HG03354 (cell line): ENCODE results near the gene AGBL4.

Experiments
- ATAC-seq: cut with Tn5 transposase; IDR thresholded peaks from one replicate; pipeline ENCODE4 v1.9.1; 2021; ENCODE audit warnings: mild to moderate bottlenecking; ENCODE audit not compliant: unreplicated experiment, poor library complexity, severe bottlenecking

The AGBL4 gene

DNA sequence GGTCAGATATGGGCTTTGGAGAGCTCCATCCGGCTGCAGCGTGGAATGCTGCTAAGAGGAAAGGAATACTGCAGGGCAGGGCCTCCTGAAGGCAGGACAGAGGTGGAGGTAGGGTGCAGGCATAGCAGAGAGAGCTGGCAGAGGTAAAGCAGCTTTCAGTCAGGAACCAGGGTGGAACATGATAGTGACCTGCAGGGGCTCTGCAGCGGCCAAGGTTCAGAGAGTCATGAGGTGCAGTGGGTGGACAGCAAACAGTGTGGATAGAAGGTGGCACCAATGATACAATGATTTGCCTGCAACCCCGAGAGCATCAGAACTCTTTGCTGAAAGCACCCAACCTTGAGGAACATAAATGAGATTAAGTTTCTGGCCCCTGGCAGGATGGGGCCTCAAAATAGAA lies 1366.3 kb downstream of the AGBL4 start:
- ATAC-seq, result no peak

DNA sequence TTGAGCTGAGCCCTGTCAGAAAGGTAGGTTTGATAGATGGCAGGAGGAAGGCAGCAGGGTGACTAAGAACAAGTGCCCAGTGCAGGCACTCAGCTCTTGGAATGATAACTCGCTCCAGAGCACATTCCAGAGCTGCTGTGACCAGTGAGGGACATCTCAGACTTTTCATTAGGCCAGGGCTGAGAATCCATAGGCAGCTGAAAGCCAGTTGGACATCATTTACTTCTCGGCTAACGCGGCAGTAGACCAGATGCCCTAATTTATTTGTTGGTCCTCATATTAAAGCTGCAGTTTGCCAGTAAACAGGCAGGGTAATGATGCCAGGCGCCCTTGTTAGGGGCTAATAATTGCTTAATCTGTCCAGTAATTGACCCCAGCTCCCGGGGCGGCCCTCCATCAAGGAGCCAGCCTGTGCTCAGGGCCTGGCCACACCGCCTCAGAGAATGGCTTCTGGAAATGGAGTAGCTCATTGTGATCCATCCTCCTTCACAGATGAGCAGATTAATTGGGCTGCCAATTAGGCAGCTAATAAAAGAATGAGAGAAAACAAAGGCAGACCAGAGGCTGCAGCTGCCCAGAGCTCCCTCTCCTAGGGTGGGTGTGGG lies 1369.0 kb downstream of the AGBL4 start:
- ATAC-seq, result no peak

DNA sequence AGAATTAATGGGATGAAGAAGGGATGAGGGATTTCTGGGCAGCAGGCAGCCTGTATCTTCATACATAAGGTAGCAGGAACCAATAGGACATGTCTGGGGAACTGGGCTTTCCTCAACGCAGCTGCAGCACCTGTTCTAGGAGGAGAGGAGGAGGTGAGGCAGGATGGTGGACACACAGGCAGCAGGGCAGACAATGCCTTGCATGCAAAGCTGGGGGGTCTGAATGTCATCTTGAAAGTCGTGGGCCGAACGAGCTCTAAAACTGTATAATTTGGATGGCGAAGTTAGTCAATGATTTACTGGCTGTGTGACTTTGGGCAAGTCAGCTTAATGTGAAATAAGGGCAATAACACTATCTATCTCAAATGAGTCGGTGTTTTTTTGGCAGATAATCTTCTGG lies 1371.4 kb downstream of the AGBL4 start:
- no peak for ATAC-seq

DNA sequence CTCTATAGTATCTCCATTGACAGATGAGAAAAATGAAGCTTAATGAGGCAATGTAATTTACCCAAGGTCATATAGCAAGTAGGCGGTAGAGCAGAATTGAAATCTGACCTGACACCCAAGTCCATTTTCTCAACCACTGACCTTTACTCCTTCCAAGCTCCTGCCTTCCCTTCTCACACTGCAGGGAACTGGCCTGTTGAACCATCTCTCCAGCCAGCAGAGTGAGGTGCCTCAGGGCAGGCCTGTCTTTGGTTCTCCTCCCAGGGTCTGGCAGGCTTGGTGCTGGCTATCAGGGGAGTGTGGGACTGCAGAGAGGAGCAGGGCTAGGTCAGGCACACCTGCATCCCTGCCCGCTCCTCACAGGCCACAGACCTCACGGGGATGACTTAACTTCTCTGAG lies 1373.9 kb downstream of the AGBL4 start:
- ATAC-seq, result no peak

DNA sequence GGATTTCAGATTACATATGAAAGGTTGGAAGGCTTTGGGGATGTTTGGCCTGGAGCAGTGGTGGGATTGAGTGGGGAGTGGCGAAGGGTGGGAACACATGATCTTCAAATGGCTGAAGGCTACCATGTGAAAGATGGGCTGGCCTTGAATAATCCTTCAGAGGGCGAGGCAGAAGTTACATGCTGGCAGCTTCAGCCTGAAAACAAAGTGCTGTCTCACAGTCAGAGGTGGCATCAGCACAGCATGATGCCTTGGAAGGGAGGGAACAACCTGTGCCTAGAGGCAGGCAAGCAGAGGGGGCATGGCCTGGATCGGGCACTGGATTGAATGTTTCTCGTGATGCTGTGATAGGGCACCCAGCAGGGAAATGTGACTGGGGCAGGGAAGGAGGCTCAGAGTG lies 1377.9 kb downstream of the AGBL4 start:
- ATAC-seq, result no peak

DNA sequence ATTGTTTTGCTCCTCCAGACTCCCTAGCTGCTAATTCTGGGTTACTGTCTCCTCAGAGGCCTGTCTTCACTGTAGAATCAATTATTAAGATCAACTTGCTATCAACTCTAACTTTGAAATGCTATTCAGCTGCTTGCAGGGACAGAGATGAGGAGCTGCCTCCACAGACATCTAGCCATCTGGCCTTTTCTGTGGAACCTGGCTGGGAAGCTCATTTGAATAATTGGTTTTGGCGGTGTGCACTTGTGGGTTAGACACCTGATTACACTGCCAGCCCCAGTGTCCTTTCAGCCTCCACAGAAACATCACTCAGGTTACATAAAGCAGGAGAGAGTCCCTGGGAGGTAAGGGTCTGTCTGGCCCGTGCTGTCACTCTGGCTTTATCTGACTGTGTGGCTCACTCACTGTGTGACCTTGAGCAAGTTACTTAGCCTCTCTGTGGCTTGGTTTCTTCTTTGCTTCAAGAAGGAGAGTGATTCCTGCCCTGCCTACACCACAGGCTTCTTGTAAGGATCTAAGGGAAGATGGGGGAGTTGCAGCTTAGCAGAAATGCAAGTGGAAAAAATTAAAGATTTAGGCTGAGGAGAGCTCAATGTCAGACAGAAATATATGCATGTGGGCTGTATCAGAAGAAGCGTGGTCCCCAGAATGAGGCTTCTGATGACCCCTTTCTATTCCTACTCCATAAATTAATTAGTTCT lies 1378.7 kb downstream of the AGBL4 start:
- no peak for ATAC-seq

DNA sequence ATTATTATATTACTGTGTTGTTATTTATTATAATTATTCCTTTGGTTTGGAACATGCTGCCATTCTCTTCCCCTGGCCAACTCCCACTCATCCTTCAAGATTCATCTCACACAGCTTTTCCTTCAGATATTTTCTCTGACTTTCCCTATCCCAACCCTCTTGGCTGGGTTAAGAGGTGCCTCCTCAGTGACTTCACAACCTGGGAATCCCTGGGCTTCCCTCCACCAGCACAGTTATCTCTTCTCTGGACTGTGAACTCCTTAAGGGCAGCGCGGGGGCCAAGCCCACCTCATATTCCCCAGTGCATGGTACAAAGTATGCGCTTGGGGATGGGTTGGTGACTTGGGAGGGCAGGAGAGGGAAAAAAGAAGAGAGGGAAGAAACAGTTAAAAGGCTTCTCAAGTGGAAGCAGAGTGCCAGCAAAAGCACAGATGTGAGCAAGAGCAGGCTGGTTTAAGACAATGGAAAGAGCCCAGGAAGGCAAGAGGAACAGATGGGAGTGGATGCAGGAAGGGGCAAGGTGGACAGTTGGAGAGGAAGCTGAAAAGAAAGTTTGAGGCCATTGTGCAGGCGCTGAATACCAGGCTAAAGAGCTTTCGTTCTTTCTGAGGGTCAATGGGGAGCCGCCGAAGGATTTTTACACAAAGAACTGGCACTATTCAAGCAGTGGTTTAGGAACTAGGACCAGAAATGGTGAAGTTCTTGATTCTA lies 1379.4 kb downstream of the AGBL4 start:
- ATAC-seq, result no peak

DNA sequence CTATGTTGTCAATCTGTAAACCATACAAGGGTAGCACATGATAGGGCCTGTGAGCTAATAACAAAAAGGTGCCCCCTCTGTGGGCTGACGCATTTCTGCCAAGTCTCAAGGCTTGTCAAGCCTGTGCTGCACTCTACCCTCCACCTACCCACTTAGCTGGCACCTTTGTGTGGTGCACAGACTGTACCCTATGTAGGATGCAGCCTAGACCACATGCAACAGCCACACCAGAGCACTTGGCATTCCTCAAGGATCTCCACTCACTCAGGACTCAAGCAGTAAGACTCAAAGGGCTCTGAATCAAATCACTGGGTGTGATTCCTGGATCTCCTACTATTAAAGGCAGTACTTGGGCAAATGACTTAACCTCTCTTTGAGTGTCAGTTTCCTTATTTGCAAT lies 1380.6 kb downstream of the AGBL4 start:
- ATAC-seq, result no peak

DNA sequence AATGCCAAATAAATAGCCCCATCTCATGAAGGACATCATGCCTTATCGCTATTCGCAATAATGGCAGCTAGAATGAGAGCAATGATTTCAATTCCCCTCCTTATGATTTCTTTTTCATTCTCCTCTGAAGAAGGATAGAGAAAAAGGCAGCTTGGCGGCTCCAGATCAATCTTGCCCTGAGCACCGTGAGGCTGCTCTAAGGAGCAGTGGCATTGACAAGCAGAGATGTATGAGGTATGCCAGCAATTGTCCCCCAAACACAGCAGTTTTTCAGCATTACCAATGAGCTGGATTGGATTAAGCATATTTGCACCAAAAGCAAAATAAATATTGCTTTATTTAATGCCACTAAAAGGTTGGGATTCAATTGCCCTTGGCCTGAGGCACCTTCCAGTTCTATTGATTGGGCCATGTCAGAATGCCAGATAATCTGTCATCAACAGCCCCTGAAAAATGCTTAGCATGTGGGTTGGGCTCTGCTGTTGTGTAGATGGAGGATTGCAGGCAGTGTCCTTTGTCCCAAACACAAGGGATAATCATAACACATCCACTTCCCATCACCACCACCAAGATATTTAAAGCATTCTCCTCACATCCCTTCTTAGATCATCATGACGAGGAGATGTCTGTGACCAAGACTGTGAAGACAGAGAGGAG lies 1382.8 kb downstream of the AGBL4 start:
- ATAC-seq, result no peak

DNA sequence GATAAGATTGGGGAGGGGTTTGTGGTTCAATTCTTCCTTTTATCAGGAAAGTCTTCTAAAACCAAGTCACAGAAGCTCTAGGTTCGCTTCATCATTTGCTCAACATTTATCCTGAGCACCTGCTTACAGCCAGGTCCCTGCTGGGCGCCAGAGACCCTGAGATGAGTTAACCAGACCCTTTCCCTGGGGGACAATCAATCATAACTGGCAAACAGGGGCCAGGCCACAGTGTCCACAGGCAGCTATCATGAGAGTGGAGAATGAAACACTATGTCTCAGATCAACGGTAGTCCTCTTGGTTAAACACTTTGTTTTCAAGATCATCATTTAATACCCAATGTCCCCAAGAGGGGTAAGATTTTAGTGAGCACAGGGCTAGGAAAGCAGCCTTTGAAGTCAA lies 1393.9 kb downstream of the AGBL4 start:
- no peak for ATAC-seq

DNA sequence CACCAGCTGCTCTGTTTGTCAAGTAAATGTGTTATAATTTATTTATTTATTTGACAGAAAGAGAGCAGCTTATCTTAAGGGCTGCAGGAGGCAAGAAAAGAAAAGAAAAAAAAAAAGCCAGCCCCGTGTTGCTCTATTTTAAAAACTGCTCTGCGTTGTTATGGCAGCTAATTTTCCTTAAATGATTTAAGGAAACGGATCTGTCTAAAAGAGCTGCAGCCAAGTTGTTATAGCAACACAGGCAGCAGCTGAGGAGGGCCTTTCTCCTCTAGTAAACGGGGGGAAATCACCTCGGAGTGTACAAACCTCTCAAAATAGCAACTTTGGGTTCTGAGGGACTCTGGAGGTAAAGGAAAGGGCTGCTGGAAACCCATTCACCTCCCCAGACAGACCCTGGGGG lies 1396.3 kb downstream of the AGBL4 start:
- no peak for ATAC-seq

DNA sequence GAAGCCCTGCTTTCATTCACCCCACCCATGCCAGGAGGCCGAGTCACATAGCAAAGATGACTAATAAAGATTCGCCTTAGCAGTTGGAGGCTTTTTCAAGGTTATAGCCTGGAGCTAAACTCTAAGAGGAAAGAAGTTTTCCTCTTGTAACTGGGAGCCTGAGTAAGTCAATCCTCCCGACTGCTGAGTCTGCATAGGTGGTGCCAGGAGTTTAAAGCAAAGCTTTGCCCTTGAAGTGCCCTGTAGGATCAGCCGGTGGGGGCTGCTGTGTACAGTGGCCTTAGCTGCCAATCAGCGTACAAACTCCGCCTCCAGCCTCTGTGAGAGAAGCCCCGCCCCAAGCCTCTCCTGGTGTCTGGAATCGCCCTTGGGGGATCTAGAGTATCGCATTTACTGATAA lies 1404.2 kb downstream of the AGBL4 start:
- ATAC-seq, result no peak

DNA sequence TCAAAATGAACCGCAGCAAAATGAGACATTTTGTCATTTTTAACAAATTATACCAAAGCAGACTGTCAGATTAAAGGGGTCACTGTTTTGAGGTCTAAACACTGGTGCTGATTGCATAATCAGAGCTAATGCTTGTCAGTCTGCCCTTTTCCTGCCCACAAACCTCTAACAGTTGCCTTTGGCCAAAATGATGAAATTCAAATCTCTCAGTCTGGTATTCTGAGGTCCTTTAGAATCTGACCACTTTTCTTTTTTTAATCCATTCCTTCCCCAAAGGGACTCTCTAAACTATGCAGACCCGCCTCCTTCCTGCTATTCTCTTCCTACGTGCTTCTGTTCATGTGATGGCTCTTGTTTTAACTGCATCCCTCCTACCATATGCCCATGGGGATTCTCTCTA lies 1406.5 kb downstream of the AGBL4 start:
- ATAC-seq, result no peak

DNA sequence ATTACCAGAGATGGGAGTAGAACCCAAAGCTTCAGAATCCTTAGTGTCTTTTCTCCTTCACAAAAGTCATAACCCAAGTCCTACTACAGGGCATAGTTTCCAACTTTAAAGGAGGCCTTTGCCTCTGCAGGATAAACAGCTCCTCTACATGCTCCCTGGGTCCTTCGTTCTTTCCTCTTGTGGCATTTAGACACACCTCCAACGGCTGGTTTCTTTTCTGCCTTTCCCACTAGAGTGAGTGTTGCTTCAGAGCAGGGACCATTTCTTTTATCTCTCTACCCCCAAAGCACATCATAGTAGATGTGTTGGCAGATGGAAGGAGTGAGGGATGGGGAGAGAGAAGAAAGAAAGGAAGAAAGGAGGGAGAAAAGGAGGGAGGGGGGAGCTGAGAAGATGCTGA lies 1407.0 kb downstream of the AGBL4 start:
- no peak for ATAC-seq

DNA sequence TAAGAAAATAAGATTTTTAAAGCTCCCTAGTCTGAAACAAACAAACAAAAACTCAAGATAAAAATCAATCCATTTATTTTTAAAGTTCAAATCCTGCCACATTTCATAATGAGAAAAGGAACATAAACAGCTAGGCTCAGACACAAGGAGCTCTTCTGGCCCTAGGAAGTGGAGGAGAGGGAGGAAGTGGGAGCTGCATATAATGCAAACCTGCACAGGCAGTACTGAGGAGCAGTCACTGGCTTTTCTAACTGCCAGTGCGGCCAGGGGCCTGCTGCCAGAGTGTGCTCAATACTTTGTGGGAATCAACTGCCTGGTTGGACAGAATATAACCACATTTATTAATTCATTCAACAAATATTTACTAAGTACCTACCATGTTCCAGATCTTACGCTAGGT lies 1411.9 kb downstream of the AGBL4 start:
- ATAC-seq, result no peak

DNA sequence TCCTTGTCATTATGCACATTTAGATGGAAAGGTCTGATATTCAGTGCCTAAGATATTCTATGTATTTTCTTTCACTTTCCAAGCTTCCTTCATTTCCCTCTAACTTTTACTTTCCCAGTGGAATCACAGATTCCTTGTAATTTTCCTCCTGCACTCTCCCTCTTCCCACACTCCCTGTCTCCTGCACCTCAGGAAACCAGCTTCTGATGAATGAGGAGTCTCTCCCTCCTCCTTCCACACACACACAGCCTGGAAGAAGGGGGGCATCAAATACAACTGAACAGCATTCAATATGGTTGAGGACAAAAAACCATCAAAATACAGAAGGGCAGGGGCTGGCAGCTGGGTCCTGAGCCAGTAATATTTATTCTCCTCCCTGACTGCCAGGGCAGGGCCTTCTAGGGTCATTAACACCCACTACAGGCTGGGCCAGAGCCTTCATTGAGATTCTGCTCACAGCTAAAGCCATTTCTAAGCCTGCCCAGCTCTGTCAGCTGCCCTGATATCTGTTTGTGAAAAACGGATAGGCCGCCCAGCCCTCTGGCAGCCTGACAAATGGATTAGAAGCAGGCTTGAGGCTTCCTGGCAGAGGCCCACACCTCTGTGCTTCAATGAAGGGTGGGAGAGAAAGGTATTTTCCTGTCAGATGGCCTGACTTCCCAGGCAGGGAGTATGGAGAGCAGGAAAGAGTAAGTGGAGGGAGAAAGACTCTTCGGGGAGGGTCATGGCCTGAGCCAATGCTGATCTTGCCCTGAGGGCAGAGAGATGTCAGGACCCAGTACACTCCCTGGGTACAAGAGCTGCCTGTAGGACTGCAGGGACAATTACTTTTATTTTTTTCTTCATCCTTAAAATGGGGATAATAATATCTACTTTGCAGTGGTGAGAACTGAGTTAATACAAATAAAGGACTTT lies 1412.9 kb downstream of the AGBL4 start:
- no peak for ATAC-seq

DNA sequence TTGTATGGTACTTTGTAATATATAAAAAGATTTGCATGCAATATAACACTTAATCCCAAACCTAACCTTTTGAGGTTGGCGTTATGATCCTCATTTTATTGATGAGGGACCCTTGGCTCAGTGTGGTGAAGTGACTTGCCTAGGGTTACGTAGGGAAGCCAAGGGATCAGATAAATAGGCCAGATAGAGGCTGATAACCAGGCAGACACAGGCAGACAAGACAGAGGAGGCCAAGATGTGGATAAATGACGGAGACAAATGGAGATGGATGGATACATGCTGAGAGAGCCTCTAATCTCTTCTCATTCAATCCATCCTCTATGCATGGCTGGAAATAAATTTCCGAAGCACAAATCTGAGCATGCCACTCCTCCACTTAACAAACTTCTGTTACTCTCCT lies 1414.9 kb downstream of the AGBL4 start:
- ATAC-seq, result no peak

DNA sequence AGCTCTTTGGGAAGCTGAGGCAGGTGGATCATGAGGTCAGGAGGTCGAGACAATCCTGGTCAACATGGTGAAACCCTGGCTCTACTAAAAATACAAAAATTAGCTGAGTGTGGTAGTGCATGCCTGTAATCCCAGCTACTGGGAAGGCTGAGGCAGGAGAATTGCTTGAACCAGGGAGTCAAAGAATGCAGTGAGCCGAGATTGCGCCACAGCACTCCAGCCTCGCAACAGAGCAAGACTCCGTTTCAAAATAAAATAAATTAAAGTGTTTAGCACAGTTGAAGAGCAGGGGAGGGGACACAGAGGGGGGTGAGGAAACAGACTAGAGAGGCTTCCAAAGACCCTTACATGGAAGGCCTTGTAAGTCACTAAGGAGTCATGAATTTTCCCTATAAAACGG lies 1420.5 kb downstream of the AGBL4 start:
- ATAC-seq, result no peak

DNA sequence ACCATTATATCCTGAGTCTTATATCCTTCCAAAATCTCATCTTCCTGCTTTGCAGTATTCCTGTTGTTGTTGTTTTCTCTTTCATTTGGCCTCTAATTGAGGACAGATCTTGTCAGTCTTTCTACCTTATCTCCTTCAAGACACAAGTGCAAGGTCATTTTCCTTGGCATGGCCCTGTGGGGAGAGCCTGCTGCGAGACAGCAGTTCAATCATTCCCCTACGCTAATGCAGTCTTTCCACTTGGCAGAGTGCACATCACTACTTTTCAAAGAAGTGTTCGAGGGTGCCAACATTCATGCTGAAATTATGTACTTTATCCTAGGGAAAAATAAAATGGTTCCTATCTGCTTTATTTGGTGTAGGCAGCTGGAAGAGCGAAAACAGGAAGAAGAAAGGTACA lies 1421.4 kb downstream of the AGBL4 start:
- ATAC-seq, result no peak

DNA sequence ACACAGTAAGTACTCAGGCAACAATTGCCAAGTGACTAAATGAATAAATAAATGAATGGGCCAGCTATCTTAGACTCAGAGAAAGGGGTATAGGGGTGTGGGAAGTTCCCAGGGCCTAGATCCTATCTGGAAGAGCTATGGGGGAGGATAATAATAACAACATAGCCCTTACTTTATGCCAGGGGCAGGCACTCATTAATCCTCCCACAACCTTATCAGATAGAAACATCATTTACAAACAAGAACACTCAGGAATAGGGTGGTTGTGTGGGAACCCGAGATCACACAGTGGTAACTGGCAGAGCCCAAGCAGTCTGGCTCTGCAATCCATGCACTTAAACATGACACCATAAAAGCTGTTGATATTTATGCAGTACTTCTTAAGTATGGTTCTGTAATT lies 1423.6 kb downstream of the AGBL4 start:
- ATAC-seq, result no peak
